Measurements from ENCODE around the gene TEDDM1. TPM values are rescaled to one million over a fixed set of nuclear protein-coding genes. Genes with fewer than 3 reads are reported as not detected.

TEDDM1 gene
- total RNA-seq, 4 donors from 2014 or later, result not detected

GRCh38 chr1:182442333-182442732, 41.9 kb upstream of the TEDDM1 start:
- intact Hi-C loops (cut with DNase I; ENCODE audit: low total_unique reads), result no loop called here
- no peak for DNase-seq (ENCODE audit: low spot score in 2 of 2)
- TF ChIP-seq CTCF (IDR thresholded peaks at IDR 0.05), result no peak
- no peak for TF ChIP-seq POLR2A (IDR thresholded peaks at IDR 0.05)
- no peak overlapping the region for H3K4me3 ChIP-seq (ENCODE audit: low read depth, poor library complexity, severe bottlenecking)
- 86 to 90% methylated on average over 1 of the region's 1 CpG for WGBS, 2 donors

GRCh38 chr1:182441719-182442118, 41.3 kb upstream of the TEDDM1 start:
- WGBS, 2 donors, result 93 to 94% methylated on average over 3 of the region's 3 CpGs
- no peak overlapping the region for H3K4me3 ChIP-seq (ENCODE audit: low read depth, poor library complexity, severe bottlenecking)
- intact Hi-C loops (cut with DNase I; ENCODE audit: low total_unique reads), result no loop called here
- DNase-seq (ENCODE audit: low spot score in 2 of 2), result no peak
- TF ChIP-seq POLR2A (IDR thresholded peaks at IDR 0.05), result no peak
- TF ChIP-seq CTCF (IDR thresholded peaks at IDR 0.05), result no peak

GRCh38 chr1:182438326-182438725, 37.9 kb upstream of the TEDDM1 start:
- H3K4me3 ChIP-seq (ENCODE audit: low read depth, poor library complexity, severe bottlenecking), result no peak overlapping the region
- 87 to 89% methylated on average over 1 of the region's 1 CpG for WGBS, 2 donors
- intact Hi-C loops (cut with DNase I; ENCODE audit: low total_unique reads), result no loop called here
- no peak for DNase-seq (ENCODE audit: low spot score in 2 of 2)
- TF ChIP-seq CTCF (IDR thresholded peaks at IDR 0.05), result no peak
- TF ChIP-seq POLR2A (IDR thresholded peaks at IDR 0.05), result no peak

GRCh38 chr1:182433580-182433979, 33.1 kb upstream of the TEDDM1 start:
- WGBS, 2 donors, result 83 to 95% methylated on average over 1 of the region's 1 CpG
- intact Hi-C loops (cut with DNase I; ENCODE audit: low total_unique reads), result no loop called here

GRCh38 chr1:182431278-182431677, 30.8 kb upstream of the TEDDM1 start:
- intact Hi-C loops (cut with DNase I; ENCODE audit: low total_unique reads), result no loop called here
- TF ChIP-seq CTCF (IDR thresholded peaks at IDR 0.05) (no peak), POLR2A (IDR thresholded peaks at IDR 0.05) (no peak)
- 81 to 83% methylated on average over 7 of the region's 7 CpGs for WGBS, 2 donors
- no peak overlapping the region for H3K4me3 ChIP-seq (ENCODE audit: low read depth, poor library complexity, severe bottlenecking)
- DNase-seq (ENCODE audit: low spot score in 2 of 2), result no peak

More at GRCh38 chr1:182433580-182433979, 33.1 kb upstream of the TEDDM1 start:
- no peak for DNase-seq (ENCODE audit: low spot score in 2 of 2)
- TF ChIP-seq POLR2A (IDR thresholded peaks at IDR 0.05) (no peak), CTCF (IDR thresholded peaks at IDR 0.05) (no peak)
- no peak overlapping the region for H3K4me3 ChIP-seq (ENCODE audit: low read depth, poor library complexity, severe bottlenecking)
